ENCODE measurements around the gene CHAT.

Gene CHAT

GRCh38 chr10:49651039-49651835, 37.4 kb downstream of the CHAT start:
- no peak overlapping the region for H3K4me3 ChIP-seq (ENCODE audit: low read depth, low read length)

GRCh38 chr10:49651917-49652316, 38.1 kb downstream of the CHAT start:
- no peak overlapping the region for H3K4me3 ChIP-seq (ENCODE audit: low read depth, low read length)

- H3K4me3 ChIP-seq (ENCODE audit: low read depth, low read length) = no peak overlapping the region
Measured at GRCh38 chr10:49652421-49653272, 38.8 kb downstream of the CHAT start.

GRCh38 chr10:49653273-49653929, 39.6 kb downstream of the CHAT start:
- no peak overlapping the region for H3K4me3 ChIP-seq (ENCODE audit: low read depth, low read length)

- no peak overlapping the region for H3K4me3 ChIP-seq (ENCODE audit: low read depth, low read length)
Measured at GRCh38 chr10:49654036-49654693, 40.3 kb downstream of the CHAT start.

- H3K4me3 ChIP-seq (ENCODE audit: low read depth, low read length) = no peak overlapping the region
Measured at GRCh38 chr10:49655099-49655498, 41.3 kb downstream of the CHAT start.

GRCh38 chr10:49656845-49657493, 43.1 kb downstream of the CHAT start:
- H3K4me3 ChIP-seq (ENCODE audit: low read depth, low read length) = no peak overlapping the region

- no peak overlapping the region for H3K4me3 ChIP-seq (ENCODE audit: low read depth, low read length)
Measured at GRCh38 chr10:49657606-49658005, 43.8 kb downstream of the CHAT start.

GRCh38 chr10:49661140-49661856, 47.5 kb downstream of the CHAT start:
- no peak overlapping the region for H3K4me3 ChIP-seq (ENCODE audit: low read depth, low read length)

GRCh38 chr10:49662169-49662830, 48.5 kb downstream of the CHAT start:
- no peak overlapping the region for H3K4me3 ChIP-seq (ENCODE audit: low read depth, low read length)

- H3K4me3 ChIP-seq (ENCODE audit: low read depth, low read length) = no peak overlapping the region
Measured at GRCh38 chr10:49663596-49663995, 49.8 kb downstream of the CHAT start.

- no peak overlapping the region for H3K4me3 ChIP-seq (ENCODE audit: low read depth, low read length)
Measured at GRCh38 chr10:49664006-49664841, 50.4 kb downstream of the CHAT start.

GRCh38 chr10:49664842-49665355, 51.1 kb downstream of the CHAT start:
- no peak overlapping the region for H3K4me3 ChIP-seq (ENCODE audit: low read depth, low read length)

- H3K4me3 ChIP-seq (ENCODE audit: low read depth, low read length) = no peak overlapping the region
Measured at GRCh38 chr10:49666054-49666615, 52.3 kb downstream of the CHAT start.

GRCh38 chr10:49666685-49667084, 52.8 kb downstream of the CHAT start:
- H3K4me3 ChIP-seq (ENCODE audit: low read depth, low read length) = no peak overlapping the region

- H3K4me3 ChIP-seq (ENCODE audit: low read depth, low read length) = no peak overlapping the region
Measured at GRCh38 chr10:49667991-49668390, 54.2 kb downstream of the CHAT start.

- H3K4me3 ChIP-seq (ENCODE audit: low read depth, low read length) = no peak overlapping the region
Measured at GRCh38 chr10:49668684-49669083, 54.8 kb downstream of the CHAT start.
